Neuronal stem cell (in vitro differentiated cells): ENCODE results near the gene RNH1.

Experiments
- DNase-seq: peaks from one replicate; pipeline ENCODE4 v3.0.0-alpha.2; 2013; ENCODE audit warnings: low spot score
- H2AFZ ChIP-seq: one replicate; pipeline ENCODE4 v1.6.1; 2013; ENCODE audit warnings: mild to moderate bottlenecking, low read length, inconsistent platforms
- H2AK5ac ChIP-seq: 2 replicates; pipeline ENCODE4 v1.6.1; 2013; ENCODE audit warnings: low read depth, mild to moderate bottlenecking, inconsistent platforms, low read length, moderate library complexity, mixed read lengths
- H2BK120ac ChIP-seq: 2 replicates; pipeline ENCODE4 v1.6.1; 2013; ENCODE audit warnings: low read depth, mild to moderate bottlenecking, inconsistent platforms, low read length, moderate library complexity, mixed read lengths
- H2BK12ac ChIP-seq: one replicate; pipeline ENCODE4 v1.6.1; 2013; ENCODE audit warnings: low read length, inconsistent platforms
- H2BK15ac ChIP-seq: 2 replicates; pipeline ENCODE4 v1.6.1; 2013; ENCODE audit warnings: mild to moderate bottlenecking, low read length, inconsistent platforms, mixed read lengths
- H2BK5ac ChIP-seq: one replicate; pipeline ENCODE4 v1.6.1; 2013; ENCODE audit warnings: inconsistent platforms, mild to moderate bottlenecking, low read length, moderate library complexity
- H3K14ac ChIP-seq: one replicate; pipeline ENCODE4 v1.6.1; 2013; ENCODE audit warnings: low read length, inconsistent platforms
- H3K18ac ChIP-seq: 2 replicates; pipeline ENCODE4 v1.6.1; 2013; ENCODE audit warnings: low read length, inconsistent platforms
- H3K23ac ChIP-seq: 2 replicates; pipeline ENCODE4 v1.6.1; 2013; ENCODE audit warnings: low read depth, mild to moderate bottlenecking, mixed read lengths, low read length, inconsistent platforms; ENCODE audit not compliant: poor library complexity
- H3K27ac ChIP-seq: replicated peaks from 3 replicates; pipeline ENCODE4 v1.5.1; 2013; ENCODE audit warnings: low read length, inconsistent platforms
- H3K27me3 ChIP-seq, 3 experiments: 2 replicates each; pipeline ENCODE4 v1.6.1; 2013; ENCODE audit warnings: low read length in 3 of 3, mild to moderate bottlenecking in 2 of 3, inconsistent platforms in 1 of 3, low read depth in 1 of 3, mixed read lengths in 1 of 3, moderate library complexity in 1 of 3; ENCODE audit not compliant: control insufficient read depth in 3 of 3, insufficient read depth in 3 of 3
- H3K36me3 ChIP-seq, 2 donors: replicated peaks in 1 of 2; 2 replicates each; pipeline ENCODE4 v1.6.1; 2013; ENCODE audit warnings: low read length in 2 of 2; ENCODE audit not compliant: control insufficient read depth in 2 of 2, insufficient read depth in 2 of 2
- H3K4ac ChIP-seq: 2 replicates; pipeline ENCODE4 v1.6.1; 2013; ENCODE audit warnings: inconsistent platforms, mild to moderate bottlenecking, low read length, moderate library complexity
- H3K4me1 ChIP-seq, 2 donors: 1 replicate in 1 of 2; 2 replicates in 1 of 2; pipeline ENCODE4 v1.6.1; 2013; ENCODE audit warnings: low read length in 2 of 2, low read depth in 1 of 2; ENCODE audit not compliant: control insufficient read depth in 2 of 2, insufficient read depth in 1 of 2
- H3K4me2 ChIP-seq: one replicate; pipeline ENCODE4 v1.6.1; 2013; ENCODE audit warnings: mild to moderate bottlenecking, low read length, inconsistent platforms; ENCODE audit not compliant: insufficient read depth, poor library complexity, severe bottlenecking
- H3K4me3 ChIP-seq, 2 donors: 2 replicates each; pipeline ENCODE4 v1.5.1; 2013; ENCODE audit warnings: low read length in 2 of 2, mild to moderate bottlenecking in 2 of 2, inconsistent platforms in 1 of 2, moderate library complexity in 1 of 2
- H3K79me1 ChIP-seq: one replicate; pipeline ENCODE4 v1.6.1; 2013; ENCODE audit warnings: low read depth, mild to moderate bottlenecking, inconsistent platforms, low read length, moderate library complexity
- H3K9ac ChIP-seq: one replicate; pipeline ENCODE4 v1.6.1; 2013; ENCODE audit warnings: mild to moderate bottlenecking, low read depth, low read length, inconsistent platforms; ENCODE audit not compliant: poor library complexity
- H3K9me3 ChIP-seq, 2 donors: replicated peaks in 1 of 2; 2 replicates each; pipeline versions ENCODE3 to v1.6.1; 2013; ENCODE audit warnings: low read length in 2 of 2, mild to moderate bottlenecking in 2 of 2, inconsistent platforms in 1 of 2, low read depth in 1 of 2, mixed read lengths in 1 of 2, moderate library complexity in 1 of 2; ENCODE audit not compliant: control insufficient read depth in 2 of 2, insufficient read depth in 1 of 2
- H4K8ac ChIP-seq: one replicate; pipeline ENCODE4 v1.6.1; 2013; ENCODE audit warnings: low read depth, mild to moderate bottlenecking, inconsistent platforms, low read length, moderate library complexity
- H4K91ac ChIP-seq: one replicate; pipeline ENCODE4 v1.6.1; 2013; ENCODE audit warnings: low read length, low read depth, mild to moderate bottlenecking, inconsistent platforms; ENCODE audit not compliant: poor library complexity
- WGBS, 2 donors: extraction: QIAGEN DNeasy Blood & Tissue Kit; methylation state at CpG; one replicate each; pipeline ENCODE4 v1.1.7; 2013; ENCODE audit warnings: missing lambda C conversion rate in 2 of 2, mixed read lengths in 1 of 2; ENCODE audit not compliant: insufficient read length in 2 of 2, insufficient replicate concordance in 1 of 2; ENCODE audit errors: extremely low coverage in 2 of 2; 5-methylcytosine and 5-hydroxymethylcytosine counted together

The RNH1 gene

DNA sequence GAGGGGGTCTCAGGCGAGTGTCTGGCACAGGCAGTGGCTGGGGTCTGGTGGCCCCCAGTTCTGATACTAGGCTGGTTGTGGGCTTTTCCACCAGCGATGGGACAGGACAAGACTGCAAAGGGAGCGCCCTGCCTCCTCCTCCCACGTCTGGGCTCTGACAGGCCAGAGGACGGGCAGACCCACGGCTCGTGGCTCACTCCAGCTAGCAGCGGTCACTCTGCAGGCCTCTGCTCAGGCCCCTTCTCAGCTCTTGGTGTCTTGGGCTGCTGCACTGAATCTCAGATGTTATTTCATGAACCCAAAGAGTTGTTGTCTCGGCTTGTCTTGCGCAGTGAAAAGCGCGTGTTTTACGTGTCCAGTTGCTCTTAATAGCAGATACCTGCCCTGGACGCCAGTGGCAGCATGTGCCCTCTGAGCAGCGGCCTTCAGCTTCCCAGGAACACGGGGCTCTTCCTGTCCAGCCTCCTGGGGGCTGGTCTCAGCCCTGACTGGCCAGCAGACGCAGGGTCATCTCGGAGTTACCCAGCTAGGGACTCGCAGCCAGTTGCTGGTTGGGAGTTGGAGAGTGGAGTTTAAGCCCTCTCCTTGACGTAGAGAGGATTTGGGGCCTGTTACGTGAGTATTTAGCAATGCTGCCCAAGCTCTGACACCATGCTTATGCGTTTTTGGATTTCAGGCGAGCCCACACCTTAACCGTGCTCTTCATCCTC lies 47.4 kb downstream of the RNH1 start:
- no peak overlapping the region for H2BK15ac ChIP-seq
- peak overlapping the region; percentile 82 for H2BK5ac ChIP-seq
- H4K91ac ChIP-seq, result no peak overlapping the region
- H3K79me1 ChIP-seq, result peaks cover 25% of the 10 kb centered on the region
- peak overlapping the region; percentile 85 for H3K23ac ChIP-seq
- no peak for DNase-seq
- no peak overlapping the region for H3K4me2 ChIP-seq
- H3K4me1 ChIP-seq, result no peaks in the 10 kb centered on the region
- WGBS, 2 donors, result no CpG with 5 or more reads among the region's 24 CpGs
- H3K9me3 ChIP-seq, result no peaks in the 10 kb centered on the region
- H3K18ac ChIP-seq, result peak overlapping the region; percentile 38
- H3K9ac ChIP-seq, result peak overlapping the region; percentile 21
- no peaks in the 10 kb centered on the region for H3K27me3 ChIP-seq
- H4K8ac ChIP-seq, result no peak overlapping the region
- no peak overlapping the region for H3K4me3 ChIP-seq
- H3K27ac ChIP-seq, result no peak overlapping the region
- H3K14ac ChIP-seq, result no peak overlapping the region
- H3K4ac ChIP-seq, result no peak overlapping the region
- H2AK5ac ChIP-seq, result no peak overlapping the region
- H2AFZ ChIP-seq, result no peak overlapping the region
- H3K36me3 ChIP-seq, result peaks cover 21 to 70% of the 10 kb centered on the region in 2 donors
- H2BK120ac ChIP-seq, result no peak overlapping the region
- H2BK12ac ChIP-seq, result no peak overlapping the region

DNA sequence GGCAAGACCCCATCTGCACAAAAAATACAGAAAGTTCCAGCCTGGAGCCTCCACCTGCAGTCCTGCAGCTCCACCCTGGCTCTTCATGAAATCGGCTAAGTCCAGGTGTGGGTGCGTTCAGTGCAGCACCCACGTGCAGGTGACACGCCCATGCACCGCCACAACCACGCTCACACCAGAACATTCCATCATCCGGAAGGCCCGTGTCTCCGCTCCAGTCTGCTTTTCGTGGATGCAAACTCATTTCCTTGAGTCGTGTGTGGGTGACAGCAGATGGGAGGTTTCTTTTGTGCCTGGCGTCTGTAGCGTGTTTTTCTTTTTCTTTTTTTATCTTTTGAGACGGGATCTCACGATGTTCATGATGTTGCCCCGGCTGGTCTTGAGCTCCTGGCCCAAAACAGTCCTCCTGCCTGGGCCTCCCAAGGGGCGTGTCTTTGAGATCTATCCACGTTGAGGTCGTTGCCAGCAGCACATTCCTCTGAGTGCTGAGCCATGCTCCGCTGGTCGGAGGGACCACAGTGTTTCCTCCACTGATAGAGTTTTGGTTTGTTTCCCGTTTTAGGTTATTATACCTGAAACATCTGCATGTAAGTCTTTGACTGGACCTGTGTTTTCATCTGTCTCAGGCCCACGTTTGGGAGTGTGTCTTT lies 49.8 kb downstream of the RNH1 start:
- Histone ChIP-seq H3K14ac (no peak overlapping the region), H4K91ac (no peak overlapping the region), H3K9ac (no peak overlapping the region), H3K9me3 (no peaks in the 10 kb centered on the region), H3K4ac (no peak overlapping the region), H2BK5ac (no peak overlapping the region), H3K23ac (no peak overlapping the region), H4K8ac (no peak overlapping the region), H3K27ac (no peak overlapping the region), H2BK12ac (no peak overlapping the region), H3K4me3 (no peak overlapping the region), H2BK15ac (no peak overlapping the region), H3K79me1 (peaks cover 29% of the 10 kb centered on the region), H3K4me2 (no peak overlapping the region), H3K4me1 (no peaks in the 10 kb centered on the region), H3K18ac (no peak overlapping the region), H3K36me3 (peaks cover 27 to 77% of the 10 kb centered on the region in 2 donors), H2AFZ (no peak overlapping the region), H2AK5ac (no peak overlapping the region), H3K27me3 (no peaks in the 10 kb centered on the region), H2BK120ac (no peak overlapping the region)
- DNase-seq, result no peak
- no CpG with 5 or more reads among the region's 23 CpGs for WGBS, 2 donors

DNA sequence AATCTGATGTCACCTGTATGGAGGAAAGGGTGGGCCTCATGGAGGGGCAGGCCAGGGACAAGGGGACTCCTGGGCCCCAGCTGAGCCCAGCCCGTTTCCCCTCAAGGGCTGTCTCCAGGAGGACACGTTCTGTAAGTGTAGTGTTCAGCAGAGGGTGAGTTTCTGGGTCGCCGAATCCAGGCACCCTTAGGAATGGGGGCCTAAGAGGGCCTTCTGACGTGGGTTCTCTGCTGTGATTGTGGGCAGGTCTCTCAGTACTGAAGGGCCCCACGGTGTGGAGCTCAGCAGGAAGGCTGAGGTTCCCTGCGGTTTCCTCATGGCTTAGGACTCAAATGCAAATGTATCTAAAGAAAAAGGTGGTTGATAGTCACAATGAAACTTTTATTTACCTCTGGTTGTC lies 50.5 kb downstream of the RNH1 start:
- Histone ChIP-seq H2BK15ac (no peak overlapping the region), H2BK12ac (no peak overlapping the region), H2BK5ac (no peak overlapping the region), H3K4ac (no peak overlapping the region), H3K9ac (no peak overlapping the region), H2BK120ac (no peak overlapping the region), H2AK5ac (no peak overlapping the region), H3K4me1 (peaks cover 2% of the 10 kb centered on the region in 2 donors), H4K8ac (no peak overlapping the region), H3K36me3 (peaks cover 29 to 77% of the 10 kb centered on the region in 2 donors), H3K27ac (no peak overlapping the region), H3K18ac (no peak overlapping the region), H4K91ac (no peak overlapping the region), H2AFZ (no peak overlapping the region), H3K4me3 (no peak overlapping the region), H3K4me2 (no peak overlapping the region), H3K23ac (no peak overlapping the region), H3K27me3 (no peaks in the 10 kb centered on the region), H3K14ac (no peak overlapping the region), H3K79me1 (peaks cover 34% of the 10 kb centered on the region), H3K9me3 (no peaks in the 10 kb centered on the region)
- no CpG with 5 or more reads among the region's 7 CpGs for WGBS, 2 donors
- no peak for DNase-seq

- H3K18ac ChIP-seq, result no peak overlapping the region
- no peak overlapping the region for H2AK5ac ChIP-seq
- no peak overlapping the region for H2BK12ac ChIP-seq
- no peak overlapping the region for H2BK5ac ChIP-seq
- no peak overlapping the region for H2BK120ac ChIP-seq
- peaks cover 23 to 70% of the 10 kb centered on the region in 2 donors for H3K36me3 ChIP-seq
- H3K79me1 ChIP-seq, result peaks cover 39% of the 10 kb centered on the region
- H2AFZ ChIP-seq, result no peak overlapping the region
- no peak overlapping the region for H4K8ac ChIP-seq
- no peak overlapping the region for H3K27ac ChIP-seq
- H3K4me2 ChIP-seq, result no peak overlapping the region
- H2BK15ac ChIP-seq, result no peak overlapping the region
- H3K27me3 ChIP-seq, result no peaks in the 10 kb centered on the region
- H3K23ac ChIP-seq, result no peak overlapping the region
- peaks cover 5 to 7% of the 10 kb centered on the region in 2 donors for H3K4me1 ChIP-seq
- peak overlapping the region; percentile 65 for H3K14ac ChIP-seq
- H3K9me3 ChIP-seq, result no peaks in the 10 kb centered on the region
- no peak overlapping the region for H4K91ac ChIP-seq
- no CpG with 5 or more reads among the region's 23 CpGs for WGBS, 2 donors
- H3K4ac ChIP-seq, result no peak overlapping the region
- no peak overlapping the region for H3K4me3 ChIP-seq
- H3K9ac ChIP-seq, result peak overlapping the region; percentile 38
- no peak for DNase-seq
Observed at GRCh38 chr11:455566-456147, 51.4 kb downstream of the RNH1 start.
